ENCODE measurements around the gene PRSS21.

The PRSS21 gene

DNA sequence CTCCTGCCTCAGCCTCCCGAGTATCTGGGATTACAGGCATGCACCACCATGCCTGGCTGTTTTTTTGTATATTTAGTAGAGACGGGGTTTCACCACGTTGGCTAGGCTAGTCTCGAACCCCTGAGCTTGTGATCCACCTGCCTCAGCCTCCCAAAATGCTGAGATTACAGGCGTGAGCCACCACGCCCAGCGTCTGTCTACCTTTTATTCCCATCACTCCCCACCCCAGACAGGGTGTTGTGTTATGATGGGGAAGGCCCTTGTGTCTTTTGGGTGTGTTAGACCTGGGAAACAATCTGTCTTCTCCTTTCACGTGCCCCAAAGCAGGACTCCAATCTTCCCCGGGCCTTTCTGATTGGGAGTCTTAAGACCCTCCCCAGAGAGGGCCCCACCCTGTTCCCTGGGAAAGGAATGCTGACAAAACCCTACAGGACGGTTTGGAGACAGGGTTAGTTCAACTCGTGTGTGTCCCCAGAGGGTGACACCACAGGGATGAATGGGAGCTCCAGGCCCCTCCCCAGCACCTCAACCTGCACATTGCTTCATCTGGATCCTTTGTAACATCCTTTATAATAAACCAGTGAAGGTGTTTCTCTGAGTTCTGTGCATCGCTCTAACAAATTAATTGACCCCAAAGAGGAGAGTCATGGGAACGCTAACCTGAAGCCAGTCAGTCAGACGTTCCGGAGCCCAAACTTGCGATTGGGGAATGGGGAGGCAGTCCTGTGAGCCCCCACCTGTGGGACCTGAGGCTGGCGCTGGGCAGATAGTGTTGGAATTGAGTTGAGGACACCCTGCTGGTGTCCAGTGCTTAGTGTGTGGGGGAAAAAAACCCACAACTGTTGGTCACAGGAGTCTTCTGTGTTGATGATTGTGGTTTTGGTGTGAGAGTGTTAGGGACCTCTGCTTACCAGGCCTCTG, 36.8 kb upstream of the PRSS21 start:
- no peak for DNase-seq (ENCODE audit: low read depth)

DNA sequence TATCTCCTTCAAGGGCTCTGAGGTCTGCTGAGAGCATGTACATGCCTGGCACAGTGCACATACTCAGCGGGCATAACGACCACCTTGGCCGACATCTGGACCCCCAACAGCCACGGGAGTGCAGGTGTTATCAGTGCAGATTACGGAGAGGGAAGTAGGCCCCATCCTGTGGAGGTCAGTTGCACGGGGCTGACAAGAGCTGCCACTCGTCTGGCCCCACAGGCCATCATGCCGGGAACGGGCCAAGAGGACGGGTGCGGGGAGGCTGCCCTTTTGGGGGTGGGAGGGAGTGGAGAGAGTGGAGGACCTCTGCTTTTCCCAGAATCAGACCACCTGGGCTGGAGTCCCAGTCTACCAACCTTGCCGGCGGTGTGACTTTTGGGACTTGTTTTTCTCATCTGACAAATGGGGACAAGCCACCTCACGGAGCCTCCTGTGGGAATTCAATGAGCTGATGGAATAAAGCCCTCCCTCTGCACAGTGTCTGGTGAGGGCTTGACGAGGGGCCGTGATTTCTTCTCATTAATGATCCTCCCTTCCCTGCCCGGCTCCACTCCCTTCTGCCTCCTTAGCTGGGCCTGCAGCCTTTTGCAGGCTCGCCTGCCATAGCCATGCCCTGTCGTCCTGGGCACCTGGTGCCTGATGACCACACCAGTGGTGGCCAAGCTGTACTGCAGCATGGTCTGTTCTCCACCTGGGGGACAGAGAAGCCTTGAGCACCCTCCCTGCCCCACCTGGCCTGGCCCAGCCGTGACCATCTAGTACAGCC, 34.3 kb upstream of the PRSS21 start:
- DNase-seq (ENCODE audit: low read depth) = no peak

DNA sequence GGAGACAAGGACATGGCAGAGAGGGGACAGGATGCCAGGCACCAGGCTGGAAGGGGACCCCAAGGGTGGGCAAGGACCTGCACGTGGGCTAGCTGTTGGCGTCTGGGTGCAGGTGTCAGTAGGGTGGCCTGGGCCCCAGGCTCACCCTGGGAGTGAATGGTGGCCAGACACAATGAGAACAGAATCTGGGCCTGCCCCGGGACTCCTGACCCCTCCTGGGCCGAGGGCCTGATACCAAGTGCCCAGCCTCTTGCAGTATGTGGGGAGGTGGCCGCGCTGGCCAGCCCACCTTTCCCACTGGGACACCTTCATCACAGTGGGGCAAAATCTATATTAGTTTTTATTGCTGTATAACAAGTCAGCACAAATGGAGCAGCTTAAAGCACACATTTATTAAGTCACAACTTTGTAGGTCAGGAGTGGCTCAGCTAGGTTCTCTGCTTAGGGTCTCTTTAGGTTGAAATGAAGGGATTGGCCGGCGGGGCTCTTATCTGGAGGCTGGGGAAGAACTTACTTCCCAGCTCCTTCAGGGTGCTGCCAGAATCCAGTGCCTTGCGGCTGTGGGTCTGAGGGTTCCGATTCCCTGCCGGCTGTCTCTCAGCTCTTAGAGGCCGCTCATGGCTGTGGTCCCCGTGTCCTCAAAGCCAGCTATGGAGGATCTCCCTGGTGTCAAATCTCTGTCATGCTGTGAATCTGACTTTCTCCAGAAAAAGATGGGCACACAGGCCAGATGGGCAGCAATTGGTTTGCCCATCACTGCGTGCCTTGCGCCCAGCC, 33.3 kb upstream of the PRSS21 start:
- no peak for DNase-seq (ENCODE audit: low read depth)

DNA sequence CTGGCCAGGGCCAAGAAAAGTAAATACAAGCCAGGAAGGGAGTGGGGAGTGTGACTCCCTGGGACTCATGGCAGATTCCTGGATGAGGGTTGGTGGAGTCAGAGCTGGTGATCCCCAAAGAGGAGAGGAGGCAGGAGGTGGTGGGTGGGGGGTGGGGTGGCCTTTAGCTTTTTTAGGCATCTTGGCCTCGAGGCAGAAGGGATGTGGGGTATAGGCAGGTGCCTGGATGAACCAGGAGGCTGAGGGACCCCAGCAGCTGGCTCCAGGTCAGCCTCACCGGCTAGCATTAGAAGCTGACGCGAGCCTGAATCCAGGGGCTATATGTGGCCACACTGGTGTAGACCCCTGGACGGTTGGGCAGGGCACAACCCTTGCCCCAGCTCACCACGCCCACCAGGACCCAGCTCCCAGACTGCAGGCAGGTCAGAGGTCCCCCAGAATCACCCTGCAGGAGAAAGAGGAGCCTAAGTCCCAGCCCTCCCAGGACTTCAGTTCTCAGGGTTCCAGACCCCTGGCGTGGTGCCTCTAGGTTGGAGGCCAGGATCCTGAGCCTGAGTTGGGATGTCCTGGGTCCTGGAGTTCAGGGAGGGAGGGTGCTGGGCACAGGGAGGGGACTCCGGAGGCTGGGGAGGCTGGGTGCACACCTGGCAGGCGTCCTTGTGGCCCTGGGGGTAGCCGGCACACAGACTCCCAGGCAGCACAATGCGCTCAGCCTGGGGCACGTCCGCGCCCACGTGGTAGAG, 32.5 kb upstream of the PRSS21 start:
- DNase-seq (ENCODE audit: low read depth) = no peak

DNA sequence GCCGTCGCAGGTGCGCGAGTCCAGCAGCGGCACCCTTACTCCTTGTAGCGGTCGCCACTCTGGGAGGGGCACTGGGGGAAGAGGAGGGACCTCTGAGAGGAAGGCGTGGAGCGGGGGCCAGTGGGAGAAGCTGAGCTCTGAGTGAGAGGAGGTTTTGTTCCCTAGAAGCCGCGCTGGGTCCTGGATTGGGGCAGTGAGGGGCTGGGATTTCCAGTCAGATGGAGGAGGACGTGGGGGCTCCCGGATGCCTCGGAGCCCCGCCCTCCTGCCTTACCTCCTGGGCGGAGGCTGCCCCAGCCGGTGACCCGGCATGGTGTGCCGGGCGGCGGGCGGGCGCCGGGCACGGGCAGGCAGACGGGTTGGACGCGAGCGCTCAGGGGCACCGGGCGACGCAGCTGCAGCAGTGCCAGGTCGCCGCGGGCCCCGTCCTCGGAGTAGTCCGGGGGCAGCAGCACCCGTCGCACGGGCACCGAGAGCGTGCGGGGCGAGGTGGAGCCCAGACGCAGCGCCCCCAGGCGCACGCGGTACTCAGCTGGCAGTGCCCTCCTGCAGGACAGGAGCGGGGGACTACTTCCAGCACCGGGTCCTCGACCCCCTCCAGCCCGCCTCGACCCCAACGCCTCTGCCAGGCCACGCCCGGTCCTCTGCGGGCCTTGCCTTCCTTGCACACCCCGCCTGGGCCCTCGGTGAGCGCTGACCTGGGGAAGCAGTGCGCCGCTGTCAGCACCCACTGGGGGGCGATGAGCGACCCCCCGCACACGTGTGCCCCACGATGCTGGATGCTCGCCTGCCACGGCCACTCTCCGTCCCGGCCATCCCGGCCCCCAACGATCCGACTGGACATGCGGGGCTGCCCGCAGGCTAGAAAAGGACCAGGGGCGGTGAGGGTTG, 31.7 kb upstream of the PRSS21 start:
- no peak for DNase-seq (ENCODE audit: low read depth)

DNA sequence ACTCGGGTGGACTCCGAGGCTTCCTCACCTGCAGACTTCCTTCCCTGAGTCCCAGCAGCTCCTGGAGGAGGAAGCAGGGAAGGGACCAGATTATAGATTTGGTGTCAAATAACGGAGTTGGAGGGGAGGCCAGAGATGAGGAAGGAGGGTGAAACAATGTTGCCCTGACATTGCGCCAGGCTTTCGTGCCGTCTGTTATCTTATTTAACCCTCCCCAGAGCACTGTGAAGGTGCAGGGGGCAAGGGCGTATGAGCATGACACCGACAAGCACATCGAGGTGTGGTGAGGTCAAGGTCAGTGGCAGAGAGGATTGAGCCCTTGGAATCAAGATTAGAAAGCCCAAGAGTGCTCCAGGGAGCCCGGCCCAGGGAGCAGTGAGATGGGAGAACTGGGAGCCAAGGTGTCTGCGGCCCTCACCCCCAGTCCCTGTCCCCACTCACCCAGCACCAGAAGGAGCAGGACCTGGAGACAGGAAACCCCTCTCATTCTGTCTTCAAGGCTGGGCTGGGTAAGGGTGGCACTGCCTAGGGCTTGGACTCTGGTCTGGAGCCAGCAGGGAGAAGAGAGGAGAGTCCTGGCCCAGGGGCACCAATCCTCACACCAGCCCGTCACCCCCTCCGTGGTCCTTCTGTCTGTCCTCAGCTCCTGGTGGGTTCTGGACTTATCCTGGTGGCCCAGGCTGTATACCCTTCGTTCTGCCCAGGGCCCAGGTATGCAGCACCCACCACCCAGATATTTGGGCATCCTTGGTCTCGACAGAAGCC, 30.8 kb upstream of the PRSS21 start:
- no peak for DNase-seq (ENCODE audit: low read depth)

DNA sequence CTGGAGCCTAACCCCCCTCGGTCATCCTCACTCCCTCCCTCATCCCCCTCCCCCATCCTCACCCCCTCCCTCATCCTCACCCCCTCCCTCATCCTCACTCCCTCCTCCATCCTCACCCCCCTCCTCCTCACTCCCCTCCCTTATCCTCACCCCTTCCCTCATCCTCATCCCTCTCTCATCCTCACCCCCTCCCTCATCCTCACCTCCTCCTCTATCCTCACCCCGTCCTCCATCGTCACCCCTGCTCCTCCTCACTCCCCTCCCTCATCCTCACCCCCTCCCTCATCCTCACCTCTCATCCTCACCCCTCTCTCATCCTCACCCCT, 30.2 kb upstream of the PRSS21 start:
- no peak for DNase-seq (ENCODE audit: low read depth)

DNA sequence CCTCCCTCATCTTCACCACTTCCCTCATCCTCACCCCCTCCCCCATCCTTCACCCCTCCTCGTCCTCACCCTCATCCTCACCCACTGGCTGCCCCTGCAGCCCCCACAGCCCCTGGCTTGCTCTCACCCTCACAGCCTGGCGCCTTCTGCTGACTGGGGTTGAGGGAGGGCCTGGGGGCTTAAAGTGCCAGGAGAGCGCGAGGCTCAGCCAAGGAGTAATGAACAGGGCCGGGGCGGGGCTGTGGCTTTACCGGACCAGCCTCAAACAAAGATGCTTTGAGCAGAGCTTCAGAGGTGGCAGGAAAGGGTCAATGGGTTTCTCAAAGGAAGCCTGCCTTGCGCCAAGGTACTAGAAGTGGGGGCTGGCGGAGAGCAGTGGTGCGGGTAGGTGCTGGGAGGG, 29.6 kb upstream of the PRSS21 start, which contains the start of gene PRSS33:
PRSS33 (minus strand) TSS at position 155 of the 400 bp plus-strand sequence. CDS start 1,013 bp downstream, outside the sequence.
- DNase-seq (ENCODE audit: low read depth) = no peak

DNA sequence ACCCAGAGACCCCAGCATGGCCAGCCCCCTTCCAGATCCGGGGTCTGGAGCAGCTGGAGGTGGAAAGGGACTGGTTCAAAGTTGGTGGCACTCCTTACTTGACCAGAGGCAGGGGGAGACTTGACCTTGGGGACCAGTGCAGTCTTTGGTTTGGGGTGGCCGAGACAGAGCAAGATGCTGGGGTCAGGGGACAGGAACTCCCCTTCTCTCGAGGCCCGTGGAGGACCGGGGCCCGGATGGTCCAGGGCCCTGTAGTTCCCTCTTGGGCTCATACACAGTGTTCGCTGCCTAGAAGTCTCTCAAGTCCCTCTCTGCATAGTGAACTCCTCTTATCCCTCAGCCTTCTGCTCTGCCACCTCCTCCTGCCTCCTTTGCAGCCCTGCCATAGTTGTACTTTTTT, 29.1 kb upstream of the PRSS21 start:
- no peak for DNase-seq (ENCODE audit: low read depth)

DNA sequence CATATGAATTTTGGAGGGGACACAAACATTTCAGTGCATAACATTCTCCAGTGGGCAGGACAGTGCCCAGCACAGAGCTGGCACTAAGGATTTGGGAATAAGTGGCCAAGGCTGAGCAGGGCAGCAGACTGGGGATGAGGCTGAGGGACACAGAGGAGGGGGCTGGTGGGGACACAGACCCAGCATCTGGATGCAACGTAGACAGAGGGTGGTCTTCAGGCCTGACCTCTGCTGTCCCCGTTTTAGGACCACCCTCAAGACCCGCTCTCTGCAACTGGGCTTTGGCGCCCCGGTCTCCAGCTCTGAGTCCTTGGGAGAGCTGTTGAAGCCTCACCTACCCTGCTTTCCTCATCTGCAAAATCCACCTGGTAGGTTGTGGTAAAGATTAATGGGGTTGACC, 26.4 kb upstream of the PRSS21 start:
- DNase-seq (ENCODE audit: low read depth) = no peak

DNA sequence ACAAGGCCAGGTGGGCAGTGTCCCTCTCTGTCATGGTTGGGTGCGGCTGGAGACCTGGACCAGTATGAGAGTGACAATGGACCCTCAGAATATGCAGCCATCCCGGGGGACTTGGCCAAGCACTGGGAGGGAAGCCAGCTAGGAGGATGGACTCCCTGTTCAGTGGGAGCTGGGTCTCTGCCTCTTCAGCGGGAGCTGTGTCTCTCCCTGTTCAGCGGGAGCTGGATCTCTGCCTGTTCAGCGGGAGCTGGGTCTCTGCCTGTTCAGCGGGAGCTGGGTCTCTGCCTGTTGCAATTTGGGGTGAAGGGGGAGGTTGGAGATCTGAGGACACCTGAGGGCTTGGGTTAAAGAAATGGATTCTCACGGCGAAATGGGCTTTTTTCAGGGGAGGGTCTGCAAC, 25.9 kb upstream of the PRSS21 start:
- DNase-seq (ENCODE audit: low read depth) = no peak

DNA sequence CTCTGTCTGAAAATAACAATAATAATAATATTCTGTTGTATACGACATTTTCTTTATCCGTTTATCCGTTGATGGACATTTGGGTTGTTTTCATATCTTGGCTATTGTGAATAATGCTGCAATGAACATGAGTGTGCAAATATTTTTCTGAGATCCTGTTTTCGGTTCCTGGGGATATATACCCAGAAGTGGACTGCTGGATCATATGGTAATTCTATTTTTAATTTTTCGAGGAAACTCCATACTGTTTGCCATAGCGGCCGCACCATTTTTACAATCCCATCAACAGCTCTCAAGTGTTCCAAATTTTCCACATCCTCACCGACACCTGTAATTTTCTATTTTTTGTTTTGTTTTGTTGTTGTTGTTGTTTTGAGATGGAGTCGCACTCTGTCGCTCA, 24.1 kb upstream of the PRSS21 start:
- no peak for DNase-seq (ENCODE audit: low read depth)

DNA sequence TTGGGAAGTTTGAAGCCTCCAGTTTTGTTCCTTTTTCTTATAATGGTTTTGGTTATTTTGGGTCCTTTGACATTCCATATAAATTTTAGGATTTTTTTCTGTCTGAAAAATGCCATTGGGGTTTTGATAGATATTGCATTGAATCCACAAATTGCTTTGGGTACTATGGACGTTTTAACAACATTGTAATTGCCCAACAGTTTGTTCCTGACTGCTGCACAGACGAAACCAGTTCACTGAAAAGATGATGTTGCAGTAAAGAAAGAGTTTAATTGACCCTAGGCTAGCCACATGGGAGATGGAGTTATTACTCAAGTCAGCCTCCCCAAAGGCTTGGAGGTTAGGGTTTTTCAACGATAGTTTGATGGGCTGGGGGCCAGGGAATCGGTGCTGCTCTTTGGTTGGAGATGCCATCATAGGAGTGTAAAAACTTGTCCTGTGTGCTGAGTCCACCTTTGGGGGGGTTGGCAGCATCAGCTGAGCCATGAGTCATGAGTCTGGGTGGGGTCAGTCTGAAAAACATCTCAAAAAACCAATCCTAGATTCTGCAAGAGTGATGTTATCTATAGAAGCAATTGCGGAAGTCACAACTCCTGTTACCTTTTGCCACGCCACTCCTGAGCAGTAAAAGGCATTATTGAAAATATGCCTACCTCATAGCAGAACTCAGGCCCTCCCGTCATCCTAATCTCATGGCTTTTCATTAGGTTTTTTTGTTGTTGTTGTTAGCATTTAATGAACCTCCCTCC, 21.5 kb upstream of the PRSS21 start:
- DNase-seq (ENCODE audit: low read depth) = no peak

DNA sequence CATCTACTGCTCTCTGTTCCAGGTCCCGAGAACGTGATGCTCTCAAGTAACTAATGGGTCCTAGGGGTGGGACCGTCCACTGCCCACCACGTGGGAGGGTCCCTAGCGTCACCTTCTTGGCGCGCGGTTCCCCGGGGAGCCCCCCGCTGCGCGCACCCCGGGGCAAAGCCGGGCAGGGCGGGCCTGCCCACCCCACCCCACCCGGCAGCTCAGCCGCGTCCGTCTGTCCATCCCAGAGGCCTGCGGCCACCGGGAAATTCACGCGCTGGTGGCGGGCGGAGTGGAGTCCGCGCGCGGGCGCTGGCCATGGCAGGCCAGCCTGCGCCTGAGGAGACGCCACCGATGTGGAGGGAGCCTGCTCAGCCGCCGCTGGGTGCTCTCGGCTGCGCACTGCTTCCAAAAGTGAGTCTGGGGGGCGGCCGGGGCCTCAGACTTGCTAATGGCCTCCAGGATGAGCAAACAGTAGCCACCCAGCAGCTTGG, 18.3 kb upstream of the PRSS21 start:
- no peak for DNase-seq (ENCODE audit: low read depth)

DNA sequence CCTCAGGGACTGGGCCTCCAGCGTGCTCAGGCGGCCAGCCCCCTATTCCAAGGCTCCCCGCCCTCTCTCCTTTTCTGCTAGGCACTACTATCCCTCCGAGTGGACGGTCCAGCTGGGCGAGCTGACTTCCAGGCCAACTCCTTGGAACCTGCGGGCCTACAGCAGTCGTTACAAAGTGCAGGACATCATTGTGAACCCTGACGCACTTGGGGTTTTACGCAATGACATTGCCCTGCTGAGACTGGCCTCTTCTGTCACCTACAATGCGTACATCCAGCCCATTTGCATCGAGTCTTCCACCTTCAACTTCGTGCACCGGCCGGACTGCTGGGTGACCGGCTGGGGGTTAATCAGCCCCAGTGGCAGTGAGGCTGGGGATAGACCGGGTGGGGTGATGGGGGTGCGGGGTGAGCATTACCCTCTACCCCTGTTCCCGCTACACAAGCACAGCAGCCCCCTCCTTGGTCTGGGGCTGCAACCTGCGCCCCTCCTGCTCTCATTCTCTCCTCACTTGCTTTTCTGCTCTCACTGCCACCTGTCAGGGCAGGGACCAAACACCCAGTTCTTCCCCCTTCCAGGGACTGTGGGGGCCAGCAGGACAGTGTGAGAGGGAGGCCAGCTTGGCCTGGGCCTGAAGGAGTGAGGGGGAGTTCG, 17.7 kb upstream of the PRSS21 start:
- DNase-seq (ENCODE audit: low read depth) = no peak

DNA sequence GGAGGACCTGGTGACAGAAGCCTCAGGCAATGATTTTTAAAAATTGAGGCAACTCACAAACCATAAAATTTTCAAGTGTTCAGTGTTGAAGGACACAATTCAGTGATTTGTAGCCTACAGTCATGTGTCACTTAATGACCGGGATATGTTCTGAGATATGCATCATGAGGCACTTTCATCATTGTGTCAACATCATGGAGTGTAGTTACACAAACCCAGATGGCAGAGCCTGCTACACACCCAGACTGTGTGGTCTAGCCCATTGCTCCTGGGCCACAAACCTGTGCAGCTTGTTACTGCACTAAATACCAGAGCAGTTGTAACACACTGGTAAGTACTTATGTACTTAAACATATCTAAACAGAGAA, 17.2 kb upstream of the PRSS21 start:
- DNase-seq (ENCODE audit: low read depth) = no peak

DNA sequence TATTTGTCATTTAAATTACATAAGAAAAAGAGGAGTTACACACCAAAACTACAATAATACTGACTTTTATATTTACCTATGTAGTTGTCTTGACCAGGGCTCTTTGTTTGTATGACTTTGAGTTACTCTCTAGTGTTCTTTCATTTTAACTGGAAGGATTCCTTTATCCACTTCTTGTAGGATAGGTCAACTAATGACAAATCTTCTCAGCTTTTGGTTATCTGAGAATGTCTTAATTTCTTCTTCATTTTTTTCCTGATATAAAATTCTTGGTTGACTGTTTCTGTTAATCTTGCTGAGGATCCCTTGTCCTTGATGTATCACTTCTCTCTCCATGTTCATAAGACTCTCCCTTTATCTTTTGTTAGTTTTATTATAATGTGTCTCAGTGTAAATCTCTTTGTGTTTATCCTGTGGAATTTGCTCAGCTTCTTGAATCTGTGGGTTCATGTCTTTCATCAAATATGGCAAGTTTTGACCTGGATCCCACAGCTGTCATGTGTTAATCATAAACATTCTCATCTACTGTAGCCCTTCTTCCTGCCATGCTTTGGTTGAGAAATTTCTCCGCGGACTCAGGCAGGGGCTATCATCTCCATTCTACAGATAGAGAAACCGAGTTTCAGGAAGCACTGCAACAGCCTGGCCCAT, 13.4 kb upstream of the PRSS21 start:
- no peak for DNase-seq (ENCODE audit: low read depth)

DNA sequence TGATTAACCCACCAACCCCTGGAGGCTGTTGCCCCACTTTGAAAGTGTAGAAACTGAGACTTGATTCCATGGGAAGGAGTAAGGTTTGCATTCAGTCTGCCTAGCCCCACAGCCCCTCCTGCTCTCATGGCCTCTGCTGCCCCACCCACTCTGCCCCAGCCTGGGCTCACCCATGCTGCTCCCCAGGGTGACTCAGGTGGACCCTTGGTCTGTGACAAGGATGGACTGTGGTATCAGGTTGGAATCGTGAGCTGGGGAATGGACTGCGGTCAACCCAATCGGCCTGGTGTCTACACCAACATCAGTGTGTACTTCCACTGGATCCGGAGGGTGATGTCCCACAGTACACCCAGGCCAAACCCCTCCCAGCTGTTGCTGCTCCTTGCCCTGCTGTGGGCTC, 12.3 kb upstream of the PRSS21 start:
- DNase-seq (ENCODE audit: low read depth) = no peak

Data from stimulated activated CD8-positive, alpha-beta memory T cell treated with anti-CD3 and anti-CD28 coated beads, Interleukin-12 subunit alpha, Interleukin-12 subunit beta, amount 100 ng/mL, for 1 hour (primary cell).